ENCODE measurements around the gene ITPKB. TPM values are rescaled to one million over a fixed set of nuclear protein-coding genes. Genes with fewer than 3 reads are reported as not detected.

The ITPKB gene
- total RNA-seq, 1 donor from 2014 or later, result 1.6 TPM

DNA sequence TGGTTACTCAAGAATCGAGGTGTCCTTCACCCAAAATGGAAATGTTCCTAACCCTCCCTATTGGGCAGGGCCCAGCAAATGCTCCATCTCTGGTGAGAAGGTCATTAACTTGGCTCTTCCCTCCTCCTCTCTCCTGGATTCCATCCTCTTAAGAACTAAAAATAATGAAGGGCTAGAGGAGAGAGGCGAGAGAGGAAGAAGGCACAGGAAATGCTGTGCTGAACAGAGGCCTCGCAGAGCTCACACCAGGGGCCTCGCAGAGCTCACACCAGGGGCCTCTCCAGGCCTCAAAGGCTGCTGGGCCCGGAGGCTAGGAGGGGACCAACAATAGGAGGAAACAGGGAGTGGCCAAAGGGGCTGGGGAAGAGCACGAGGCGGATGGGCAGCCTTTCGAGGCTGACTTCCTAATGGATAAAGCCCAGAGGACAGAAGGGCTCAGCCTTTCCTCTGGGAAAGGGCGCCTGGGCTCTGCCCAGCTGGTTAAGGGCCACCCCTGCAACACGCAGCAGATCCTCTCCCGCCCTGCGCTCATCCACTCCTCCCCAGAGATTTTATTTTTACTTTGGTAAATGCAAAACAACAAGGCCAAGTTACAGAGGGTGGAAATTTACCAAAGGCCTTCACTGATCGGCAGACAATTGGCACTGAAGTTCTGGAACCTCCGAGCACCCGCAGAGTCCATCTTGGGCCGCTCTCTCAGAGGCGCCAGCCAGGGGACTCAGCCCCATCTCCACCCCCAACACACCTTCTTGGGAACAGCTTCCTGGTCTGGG is 78.5 kb downstream of the ITPKB start:
- Mint-ChIP-seq H3K27me3 (ENCODE audit: insufficient read depth, low read depth) (peaks cover 11% of the 10 kb centered on the region), H3K4me3 (no peak overlapping the region), H3K4me1 (peaks cover 78% of the 10 kb centered on the region), H3K9me3 (no peaks in the 10 kb centered on the region), H3K36me3 (no peaks in the 10 kb centered on the region), H3K27ac (no peak overlapping the region)
- Histone ChIP-seq H2AFZ (replicated peaks) (no peak overlapping the region), H3F3A (ENCODE audit: low read depth) (peaks cover 15% of the 10 kb centered on the region), H3K4me1 (peaks cover 53% of the 10 kb centered on the region), H3K36me3 (no peaks in the 10 kb centered on the region), H3K79me2 (ENCODE audit: low read depth) (no peaks in the 10 kb centered on the region), H3K4me2 (no peak overlapping the region), H4K20me1 (ENCODE audit: low read depth) (no peaks in the 10 kb centered on the region), H3K9me3 (ENCODE audit: low read depth) (no peaks in the 10 kb centered on the region), H3K27ac (no peak overlapping the region), H3K9ac (no peak overlapping the region), H3K27me3 (no peaks in the 10 kb centered on the region), H3K4me3 (no peak overlapping the region)
- no peak for TF ChIP-seq EZH2 (IDR thresholded peaks at IDR 0.05)
- no peak for TF ChIP-seq EZH2phosphoT487 (IDR thresholded peaks at IDR 0.05)
- no peak for TF ChIP-seq CTCF (IDR thresholded peaks at IDR 0.05)
- DNase-seq (ENCODE audit: low spot score), result no peak

GRCh38 chr1:226659641-226660040 is 79.4 kb downstream of the ITPKB start:
- no peak for DNase-seq (ENCODE audit: low spot score)
- H3K27me3 ChIP-seq, result no peaks in the 10 kb centered on the region
- TF ChIP-seq EZH2 (IDR thresholded peaks at IDR 0.05) (no peak), CTCF (IDR thresholded peaks at IDR 0.05) (no peak), EZH2phosphoT487 (IDR thresholded peaks at IDR 0.05) (no peak)
- Mint-ChIP-seq H3K36me3 (no peaks in the 10 kb centered on the region), H3K27me3 (ENCODE audit: insufficient read depth, low read depth) (peaks cover 10% of the 10 kb centered on the region), H3K4me3 (no peak overlapping the region), H3K27ac (no peak overlapping the region), H3K4me1 (peaks cover 82% of the 10 kb centered on the region), H3K9me3 (no peaks in the 10 kb centered on the region)
- no peak overlapping the region for H3K4me3 ChIP-seq
- no peak overlapping the region for H3K9ac ChIP-seq
- H3K79me2 ChIP-seq (ENCODE audit: low read depth), result no peaks in the 10 kb centered on the region
- no peaks in the 10 kb centered on the region for H4K20me1 ChIP-seq (ENCODE audit: low read depth)
- no peak overlapping the region for H3K27ac ChIP-seq
- no peaks in the 10 kb centered on the region for H3K36me3 ChIP-seq
- no peaks in the 10 kb centered on the region for H3K9me3 ChIP-seq (ENCODE audit: low read depth)
- peaks cover 63% of the 10 kb centered on the region for H3K4me1 ChIP-seq
- H3F3A ChIP-seq (ENCODE audit: low read depth), result peaks cover 20% of the 10 kb centered on the region
- H2AFZ ChIP-seq (replicated peaks), result no peak overlapping the region
- H3K4me2 ChIP-seq, result no peak overlapping the region

DNA sequence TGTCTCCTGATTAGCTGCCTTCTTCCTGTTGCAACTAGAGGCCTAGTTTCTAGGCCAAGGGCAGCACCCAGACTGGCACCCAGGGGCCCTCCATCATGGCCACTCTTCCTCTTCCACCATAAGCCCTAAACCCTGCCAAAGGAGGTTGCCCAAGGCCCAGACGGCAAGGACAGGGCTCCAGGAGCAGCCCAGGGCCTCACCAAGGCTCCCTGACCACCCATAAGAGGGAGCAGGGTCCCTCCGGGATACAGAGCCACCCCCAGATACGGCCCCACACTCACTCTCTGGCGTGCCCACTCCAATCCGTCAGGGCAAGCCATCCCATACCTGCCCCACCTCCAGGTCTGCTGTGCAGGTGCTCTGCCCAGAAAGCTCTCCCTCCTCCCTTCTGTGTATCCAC is 79.9 kb downstream of the ITPKB start:
- Histone ChIP-seq H3K27me3 (no peaks in the 10 kb centered on the region), H3K27ac (no peak overlapping the region), H3K9ac (no peak overlapping the region), H3K4me2 (no peak overlapping the region), H3K36me3 (no peaks in the 10 kb centered on the region), H4K20me1 (ENCODE audit: low read depth) (no peaks in the 10 kb centered on the region), H2AFZ (replicated peaks) (no peak overlapping the region), H3F3A (ENCODE audit: low read depth) (peaks cover 25% of the 10 kb centered on the region), H3K9me3 (ENCODE audit: low read depth) (no peaks in the 10 kb centered on the region), H3K4me3 (no peak overlapping the region), H3K79me2 (ENCODE audit: low read depth) (no peaks in the 10 kb centered on the region), H3K4me1 (peaks cover 63% of the 10 kb centered on the region)
- no peaks in the 10 kb centered on the region for H3K9me3 Mint-ChIP-seq
- TF ChIP-seq EZH2 (IDR thresholded peaks at IDR 0.05) (no peak), CTCF (IDR thresholded peaks at IDR 0.05) (no peak), EZH2phosphoT487 (IDR thresholded peaks at IDR 0.05) (no peak)
- no peak for DNase-seq (ENCODE audit: low spot score)
- peaks cover 83% of the 10 kb centered on the region for H3K4me1 Mint-ChIP-seq
- no peak overlapping the region for H3K4me3 Mint-ChIP-seq
- H3K27me3 Mint-ChIP-seq (ENCODE audit: insufficient read depth, low read depth), result peaks cover 9% of the 10 kb centered on the region
- no peaks in the 10 kb centered on the region for H3K36me3 Mint-ChIP-seq
- no peak overlapping the region for H3K27ac Mint-ChIP-seq
